GM19023 (cell line): ENCODE data around the gene ZNF527.
"Not testable (repeated sequence)": the region's sequence is repeated elsewhere in the genome, so short reads cannot be mapped to it uniquely, and the experiment has no call there.

ENCODE experiments used
- ATAC-seq: cut with Tn5 transposase; IDR thresholded peaks from one replicate; pipeline ENCODE4 v1.9.1; 2021; ENCODE audit warnings: mild to moderate bottlenecking, moderate library complexity; ENCODE audit not compliant: unreplicated experiment

The ZNF527 gene

GRCh38 chr19:37370880-37371661, at the start of gene ZNF527:
ZNF527 (plus strand) TSS chr19:37371099; CDS start chr19:37374199, 3,100 bp downstream.
- ATAC-seq: peak; percentile 93

GRCh38 chr19:37329686-37330085, 41.2 kb upstream of the ZNF527 start:
- no peak for ATAC-seq

GRCh38 chr19:37332839-37333238, 38.1 kb upstream of the ZNF527 start:
- ATAC-seq: no peak

GRCh38 chr19:37333457-37333856, 37.4 kb upstream of the ZNF527 start:
- ATAC-seq: no peak

GRCh38 chr19:37334179-37335071, 36.5 kb upstream of the ZNF527 start:
- peak; percentile 90 for ATAC-seq

GRCh38 chr19:37342753-37343152, 28.1 kb upstream of the ZNF527 start:
- ATAC-seq: no peak

- no peak for ATAC-seq
Observed at GRCh38 chr19:37346091-37346490, 24.8 kb upstream of the ZNF527 start.

GRCh38 chr19:37348060-37348459, 22.8 kb upstream of the ZNF527 start:
- no peak for ATAC-seq

GRCh38 chr19:37353968-37354367, 16.9 kb upstream of the ZNF527 start:
- no peak for ATAC-seq

- no peak for ATAC-seq
Observed at GRCh38 chr19:37355901-37356300, 15.0 kb upstream of the ZNF527 start.

- ATAC-seq: no peak
Observed at GRCh38 chr19:37361994-37362393, 8.9 kb upstream of the ZNF527 start.

- ATAC-seq: no peak
Observed at GRCh38 chr19:37362733-37363132, 8.2 kb upstream of the ZNF527 start.

- ATAC-seq: peak; percentile 30
Observed at GRCh38 chr19:37370386-37370879, 466 bp upstream of the ZNF527 start.

- no peak for ATAC-seq
Observed at GRCh38 chr19:37389234-37389633, 18.3 kb downstream of the ZNF527 start.

- not testable (repeated sequence) for ATAC-seq
Observed at GRCh38 chr19:37391399-37391798, 20.5 kb downstream of the ZNF527 start.

- ATAC-seq: no peak
Observed at GRCh38 chr19:37401078-37401477, 30.2 kb downstream of the ZNF527 start.

- ATAC-seq: no peak
Observed at GRCh38 chr19:37403403-37403802, 32.5 kb downstream of the ZNF527 start.

GRCh38 chr19:37406140-37406846, 35.4 kb downstream of the ZNF527 start:
- ATAC-seq: not testable (repeated sequence)

- no peak for ATAC-seq
Observed at GRCh38 chr19:37412700-37413099, 41.8 kb downstream of the ZNF527 start.

GRCh38 chr19:37413313-37414084, 42.6 kb downstream of the ZNF527 start:
- ATAC-seq: no peak
